Epithelial cell of umbilical artery (primary cell): Measurements from ENCODE around the gene ZNF345. TPM values are rescaled to one million over a fixed set of nuclear protein-coding genes. Genes with fewer than 3 reads are reported as not detected.

Experiments used
- total RNA-seq: library from RNA; depleted of rRNA; stranded (reverse); fragments of >200 nt; gene quantifications from 2 replicates; pipeline ENCODE4 v1.2.3, GENCODE V29; 2014

Gene ZNF345
- total RNA-seq: 1.9 and 3.0 TPM in 2 replicates

GRCh38 chr19:36850559-36851442 lies at the start of gene ZNF345:
ZNF345 (plus strand) TSS chr19:36850876; CDS start chr19:36876831, 25,955 bp downstream.

DNA sequence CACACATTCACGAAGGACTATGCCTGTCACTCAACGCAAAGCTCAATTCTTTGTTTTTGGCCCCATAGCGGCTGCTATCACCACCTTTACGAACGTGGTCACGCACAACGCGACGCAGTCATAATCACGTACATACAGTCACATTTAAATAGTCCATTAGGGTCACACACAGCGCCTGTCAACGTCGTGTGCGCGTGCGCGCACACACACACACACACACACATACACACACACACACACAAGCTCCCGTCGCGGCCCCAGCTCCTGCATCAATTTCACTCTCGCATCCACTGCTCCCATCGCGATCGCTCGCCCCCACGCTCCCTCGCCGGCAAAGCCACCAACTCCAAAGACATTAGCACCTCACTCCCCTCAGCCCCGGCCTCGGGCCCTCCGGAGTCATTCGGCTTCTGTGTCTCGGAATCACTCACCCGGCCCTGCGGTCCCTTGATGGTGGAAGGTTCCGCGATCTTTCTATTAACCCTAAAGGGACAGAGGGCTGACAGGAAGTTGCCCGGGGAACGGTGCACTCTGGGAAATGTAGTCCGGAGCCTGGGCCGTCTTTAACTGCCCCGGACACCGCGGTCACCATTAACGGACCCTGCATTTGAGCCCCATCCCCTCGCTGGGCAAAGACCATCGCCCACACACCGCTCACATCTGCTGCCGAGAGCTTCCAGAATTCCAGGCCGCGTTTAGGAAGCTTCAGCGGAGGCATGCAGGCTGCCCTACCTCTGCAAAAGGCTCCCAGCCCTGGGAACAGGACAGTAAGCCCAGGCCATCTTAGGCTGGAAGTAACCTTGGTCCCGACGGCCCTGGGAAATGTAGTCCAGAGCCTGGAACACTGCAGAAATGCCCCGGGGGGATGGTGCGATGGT lies 12.5 kb upstream of the ZNF345 start, which contains the start of gene ZNF790:
TSS of gene ZNF790 (minus strand) at position 482 of the 878 bp plus-strand sequence. CDS start 12,768 bp downstream, outside the sequence.

GRCh38 chr19:36915992-36916830 lies 65.5 kb downstream of the ZNF345 start, which contains the start of the genes ZNF568 and ZNF829:
ZNF568 (plus strand) TSS chr19:36916332; CDS start chr19:36922771, 6,439 bp downstream.
ZNF829 (minus strand) TSS chr19:36916291; CDS start chr19:36915167, 1,124 bp downstream.

Other genes with a start within 250 kb of the ZNF345 start
- 5.5 and 9.4 TPM in 2 replicates for gene ZNF382, start 245.6 kb upstream of the ZNF345 start, total RNA-seq
- gene ZNF461, start 184.0 kb upstream of the ZNF345 start, total RNA-seq: 5.6 and 6.2 TPM in 2 replicates
- 5.8 and 7.5 TPM in 2 replicates for gene ZNF567, start 163.3 kb upstream of the ZNF345 start, total RNA-seq
- gene ZNF850, start 78.1 kb upstream of the ZNF345 start, total RNA-seq: 3.2 and 3.9 TPM in 2 replicates
- 4.9 and 9.1 TPM in 2 replicates for gene ZNF790, start 12.5 kb upstream of the ZNF345 start, total RNA-seq
- 1.3 and 1.4 TPM in 2 replicates for gene ZNF829, start 65.4 kb downstream of the ZNF345 start, total RNA-seq
- 5.5 and 7.0 TPM in 2 replicates for gene ZNF568, start 65.5 kb downstream of the ZNF345 start, total RNA-seq
- gene ZNF420, start 227.6 kb downstream of the ZNF345 start, total RNA-seq: 5.5 and 11.6 TPM in 2 replicates